AG08396 (cell line): ENCODE results near the gene ADAMTS5.
A peak's percentile ranks its signal among the peaks of the same experiment; 100 is the strongest.

Experiments
- DNase-seq: peaks from one replicate; pipeline ENCODE4 v3.0.0; 2012; ENCODE audit warnings: low spot score, mixed read lengths

Gene ADAMTS5

GRCh38 chr21:26887251-26887650, 79.6 kb downstream of the ADAMTS5 start:
- DNase-seq, result no peak

GRCh38 chr21:26884436-26884835, 82.5 kb downstream of the ADAMTS5 start:
- DNase-seq, result no peak

- no peak for DNase-seq
Observed at GRCh38 chr21:26883768-26884167, 83.1 kb downstream of the ADAMTS5 start.

- DNase-seq, result peak; percentile 34
Observed at GRCh38 chr21:26881504-26882228, 85.2 kb downstream of the ADAMTS5 start.

- no peak for DNase-seq
Observed at GRCh38 chr21:26877018-26877417, 89.9 kb downstream of the ADAMTS5 start.

- DNase-seq, result no peak
Observed at GRCh38 chr21:26874347-26874746, 92.5 kb downstream of the ADAMTS5 start.
